C4-2B (cell line): ENCODE data around the gene WNT7B.

ENCODE experiments used
- H3K27ac ChIP-seq: fragments of 450-650 bp; 2 replicates; pipeline ENCODE4 v1.5.1; 2017
- CTCF ChIP-seq: fragments of 450-650 bp; conservative IDR thresholded peaks from 2 replicates; pipeline ENCODE4 v1.5.1; 2017; ENCODE audit warnings: mild to moderate bottlenecking
- ZFX ChIP-seq: fragments of 450-650 bp; IDR thresholded peaks from 2 replicates; pipeline ENCODE4 v1.6.1; 2017

Gene WNT7B

GRCh38 chr22:45918459-45919370, 58.2 kb downstream of the WNT7B start:
- TF ChIP-seq ZFX = no peak
- TF ChIP-seq CTCF = no peak
- peak overlapping the region; percentile 83 for H3K27ac ChIP-seq

- H3K27ac ChIP-seq = no peak overlapping the region
- TF ChIP-seq ZFX (no peak), CTCF (no peak)
Measured at GRCh38 chr22:45917700-45918458, 59.1 kb downstream of the WNT7B start.

- H3K27ac ChIP-seq = no peak overlapping the region
- TF ChIP-seq CTCF (no peak), ZFX (no peak)
Measured at GRCh38 chr22:45917146-45917545, 59.8 kb downstream of the WNT7B start.

- TF ChIP-seq ZFX = no peak
- TF ChIP-seq CTCF = no peak
- H3K27ac ChIP-seq = no peak overlapping the region
Measured at GRCh38 chr22:45916515-45916914, 60.4 kb downstream of the WNT7B start.

GRCh38 chr22:45915841-45916240, 61.1 kb downstream of the WNT7B start:
- no peak for TF ChIP-seq ZFX
- no peak for TF ChIP-seq CTCF
- no peak overlapping the region for H3K27ac ChIP-seq

GRCh38 chr22:45915151-45915550, 61.8 kb downstream of the WNT7B start:
- no peak overlapping the region for H3K27ac ChIP-seq
- TF ChIP-seq CTCF = no peak
- TF ChIP-seq ZFX = no peak

GRCh38 chr22:45914309-45914708, 62.7 kb downstream of the WNT7B start:
- TF ChIP-seq ZFX (no peak), CTCF (no peak)
- H3K27ac ChIP-seq = no peak overlapping the region
